IMR-90 (cell line): ENCODE measurements around the gene CST3.

Experiments
- BHLHE40 ChIP-seq: fragments of 150-350 bp; IDR thresholded peaks from 2 replicates; pipeline ENCODE4 v1.6.1; 2016; ENCODE audit warnings: mild to moderate bottlenecking, low read depth, low read length
- CEBPB ChIP-seq: IDR thresholded peaks from 2 replicates; pipeline ENCODE4 v1.6.1; 2012; ENCODE audit warnings: low read depth, low read length, improper control_type of control experiment
- CHD1 ChIP-seq: IDR thresholded peaks from 2 replicates; pipeline ENCODE4 v1.6.1; 2012; ENCODE audit warnings: low read depth, low read length, improper control_type of control experiment
- FOS ChIP-seq: fragments of 150-350 bp; IDR thresholded peaks from 2 replicates; pipeline ENCODE4 v1.6.1; 2016; ENCODE audit warnings: low read depth, low read length
- MAFK ChIP-seq: IDR thresholded peaks from 2 replicates; pipeline ENCODE4 v1.6.1; 2012; ENCODE audit warnings: low read depth, low read length, improper control_type of control experiment
- MAZ ChIP-seq: IDR thresholded peaks from 2 replicates; pipeline ENCODE4 v1.6.1; 2012; ENCODE audit warnings: low read depth, mild to moderate bottlenecking, low read length, improper control_type of control experiment, moderate library complexity, borderline replicate concordance
- MXI1 ChIP-seq: IDR thresholded peaks from 2 replicates; pipeline ENCODE4 v1.6.1; 2012; ENCODE audit warnings: low read depth, mild to moderate bottlenecking, low read length, moderate library complexity, borderline replicate concordance
- POLR2A ChIP-seq: IDR thresholded peaks from 2 replicates; pipeline ENCODE4 v1.6.1; 2012; ENCODE audit warnings: mild to moderate bottlenecking, low read depth, low read length
- RAD21 ChIP-seq: IDR thresholded peaks from 2 replicates; pipeline ENCODE4 v1.6.1; 2012; ENCODE audit warnings: low read length, improper control_type of control experiment
- RCOR1 ChIP-seq: IDR thresholded peaks from 2 replicates; pipeline ENCODE4 v1.6.1; 2012; ENCODE audit warnings: mild to moderate bottlenecking, low read length, improper control_type of control experiment; ENCODE audit not compliant: insufficient replicate concordance
- SMC3 ChIP-seq: fragments of 150-350 bp; IDR thresholded peaks from 2 replicates; pipeline ENCODE4 v1.6.1; 2016; ENCODE audit warnings: low read depth, mild to moderate bottlenecking, antibody characterized with exemption, low read length, moderate library complexity
- TF ChIP-seq, protein P1 (sequence below): conservative IDR thresholded peaks from 2 replicates; pipeline ENCODE4 v1.5.1; 2012; ENCODE audit warnings: mild to moderate bottlenecking, low read depth, low read length, improper control_type of control experiment
- TF ChIP-seq, protein P2 (sequence below): fragments of 150-350 bp; IDR thresholded peaks from 2 replicates; pipeline ENCODE4 v1.6.1; 2017; ENCODE audit warnings: mild to moderate bottlenecking, antibody characterized with exemption, low read length, low read depth
- TF ChIP-seq, protein P3 (sequence below): fragments of 150-350 bp; IDR thresholded peaks from 2 replicates; pipeline ENCODE4 v1.6.1; 2016; ENCODE audit warnings: low read depth, mild to moderate bottlenecking, low read length, moderate library complexity, borderline replicate concordance

DNA sequence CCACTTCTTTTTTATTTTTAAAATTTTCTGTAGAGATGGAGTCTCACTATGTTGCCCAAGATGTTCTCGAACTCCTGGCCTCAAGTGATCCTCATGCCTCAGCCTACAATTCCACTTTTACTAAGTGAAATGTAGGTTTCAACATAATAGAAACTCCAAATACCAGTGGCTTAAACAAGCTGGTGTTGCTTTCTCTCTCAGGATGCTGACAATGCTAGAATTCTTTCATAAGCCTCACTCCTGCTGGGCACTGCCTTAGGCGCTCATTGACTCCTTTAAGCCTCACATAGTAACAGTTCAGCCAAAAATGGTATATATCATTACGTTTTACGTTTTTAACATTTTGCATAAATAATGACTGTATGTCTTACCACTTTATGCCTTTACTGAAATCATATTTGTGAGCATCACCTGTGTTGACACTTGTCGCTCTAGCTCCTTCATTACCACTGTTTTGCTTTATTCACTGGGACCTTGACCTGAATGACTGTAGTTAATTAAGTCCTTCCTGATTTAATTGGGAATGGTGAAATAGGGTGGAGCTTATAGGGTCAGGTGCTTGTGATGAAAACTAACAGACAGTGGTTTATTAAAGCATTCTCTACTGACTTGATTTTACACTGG lies 28.2 kb downstream of the CST3 start:
- TF ChIP-seq, protein P1, sequence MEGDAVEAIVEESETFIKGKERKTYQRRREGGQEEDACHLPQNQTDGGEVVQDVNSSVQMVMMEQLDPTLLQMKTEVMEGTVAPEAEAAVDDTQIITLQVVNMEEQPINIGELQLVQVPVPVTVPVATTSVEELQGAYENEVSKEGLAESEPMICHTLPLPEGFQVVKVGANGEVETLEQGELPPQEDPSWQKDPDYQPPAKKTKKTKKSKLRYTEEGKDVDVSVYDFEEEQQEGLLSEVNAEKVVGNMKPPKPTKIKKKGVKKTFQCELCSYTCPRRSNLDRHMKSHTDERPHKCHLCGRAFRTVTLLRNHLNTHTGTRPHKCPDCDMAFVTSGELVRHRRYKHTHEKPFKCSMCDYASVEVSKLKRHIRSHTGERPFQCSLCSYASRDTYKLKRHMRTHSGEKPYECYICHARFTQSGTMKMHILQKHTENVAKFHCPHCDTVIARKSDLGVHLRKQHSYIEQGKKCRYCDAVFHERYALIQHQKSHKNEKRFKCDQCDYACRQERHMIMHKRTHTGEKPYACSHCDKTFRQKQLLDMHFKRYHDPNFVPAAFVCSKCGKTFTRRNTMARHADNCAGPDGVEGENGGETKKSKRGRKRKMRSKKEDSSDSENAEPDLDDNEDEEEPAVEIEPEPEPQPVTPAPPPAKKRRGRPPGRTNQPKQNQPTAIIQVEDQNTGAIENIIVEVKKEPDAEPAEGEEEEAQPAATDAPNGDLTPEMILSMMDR: no peak
- no peak for TF ChIP-seq MXI1
- no peak for TF ChIP-seq BHLHE40
- no peak for TF ChIP-seq MAZ
- no peak for TF ChIP-seq CEBPB
- TF ChIP-seq POLR2A: no peak
- TF ChIP-seq, protein P2, sequence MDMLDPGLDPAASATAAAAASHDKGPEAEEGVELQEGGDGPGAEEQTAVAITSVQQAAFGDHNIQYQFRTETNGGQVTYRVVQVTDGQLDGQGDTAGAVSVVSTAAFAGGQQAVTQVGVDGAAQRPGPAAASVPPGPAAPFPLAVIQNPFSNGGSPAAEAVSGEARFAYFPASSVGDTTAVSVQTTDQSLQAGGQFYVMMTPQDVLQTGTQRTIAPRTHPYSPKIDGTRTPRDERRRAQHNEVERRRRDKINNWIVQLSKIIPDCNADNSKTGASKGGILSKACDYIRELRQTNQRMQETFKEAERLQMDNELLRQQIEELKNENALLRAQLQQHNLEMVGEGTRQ: no peak
- no peak for TF ChIP-seq RCOR1
- TF ChIP-seq SMC3: no peak
- no peak for TF ChIP-seq MAFK
- TF ChIP-seq FOS: no peak
- TF ChIP-seq, protein P3, sequence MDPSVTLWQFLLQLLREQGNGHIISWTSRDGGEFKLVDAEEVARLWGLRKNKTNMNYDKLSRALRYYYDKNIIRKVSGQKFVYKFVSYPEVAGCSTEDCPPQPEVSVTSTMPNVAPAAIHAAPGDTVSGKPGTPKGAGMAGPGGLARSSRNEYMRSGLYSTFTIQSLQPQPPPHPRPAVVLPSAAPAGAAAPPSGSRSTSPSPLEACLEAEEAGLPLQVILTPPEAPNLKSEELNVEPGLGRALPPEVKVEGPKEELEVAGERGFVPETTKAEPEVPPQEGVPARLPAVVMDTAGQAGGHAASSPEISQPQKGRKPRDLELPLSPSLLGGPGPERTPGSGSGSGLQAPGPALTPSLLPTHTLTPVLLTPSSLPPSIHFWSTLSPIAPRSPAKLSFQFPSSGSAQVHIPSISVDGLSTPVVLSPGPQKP: no peak
- TF ChIP-seq RAD21: no peak
- no peak for TF ChIP-seq CHD1
